ENCODE data around the gene ORAI1.
"Not testable (repeated sequence)": the region's sequence is repeated elsewhere in the genome, so short reads cannot be mapped to it uniquely, and the experiment has no call there.

The ORAI1 gene
- long read RNA-seq, donor 1, transcript ORAI1-203 (2 exons, 2,138 nt): major isoform, 14 of 14 reads
- long read RNA-seq, donor 1, partial matches to known transcripts: 0 of 14 reads
- long read RNA-seq, donor 1, other reads (novel, unspliced or antisense): 0 of 14 reads
- long read RNA-seq, donor 2, transcript ORAI1-203 (2 exons, 2,138 nt): major isoform, 10 of 10 reads
- long read RNA-seq, donor 2, partial matches to known transcripts: 0 of 10 reads
- long read RNA-seq, donor 2, other reads (novel, unspliced or antisense): 0 of 10 reads
- long read RNA-seq, donor 3, transcript ORAI1-203 (2 exons, 2,138 nt): major isoform, 6 of 7 reads
- long read RNA-seq, donor 3, partial matches to known transcripts: 0 of 7 reads
- long read RNA-seq, donor 3, other reads (novel, unspliced or antisense): 0 of 7 reads
- long read RNA-seq, donor 4, transcript ORAI1-203 (2 exons, 2,138 nt): major isoform, 14 of 14 reads
- long read RNA-seq, donor 4, partial matches to known transcripts: 0 of 14 reads
- long read RNA-seq, donor 4, other reads (novel, unspliced or antisense): 0 of 14 reads
- long read RNA-seq, donor 5, transcript ORAI1-203 (2 exons, 2,138 nt): major isoform, 14 of 14 reads
- long read RNA-seq, donor 5, partial matches to known transcripts: 0 of 14 reads
- long read RNA-seq, donor 5, other reads (novel, unspliced or antisense): 0 of 14 reads
- long read RNA-seq, donor 6, transcript ORAI1-203 (2 exons, 2,138 nt): major isoform, 13 of 13 reads
- long read RNA-seq, donor 6, partial matches to known transcripts: 0 of 13 reads
- long read RNA-seq, donor 6, other reads (novel, unspliced or antisense): 0 of 13 reads
- long read RNA-seq, donor 7, transcript ORAI1-203 (2 exons, 2,138 nt): major isoform, 17 of 38 reads
- long read RNA-seq, donor 7, partial matches to known transcripts: 21 of 38 reads
- long read RNA-seq, donor 7, other reads (novel, unspliced or antisense): 0 of 38 reads
- long read RNA-seq, donor 8, transcript ORAI1-203 (2 exons, 2,138 nt): major isoform, 5 of 5 reads
- long read RNA-seq, donor 8, partial matches to known transcripts: 0 of 5 reads
- long read RNA-seq, donor 8, other reads (novel, unspliced or antisense): 0 of 5 reads

DNA sequence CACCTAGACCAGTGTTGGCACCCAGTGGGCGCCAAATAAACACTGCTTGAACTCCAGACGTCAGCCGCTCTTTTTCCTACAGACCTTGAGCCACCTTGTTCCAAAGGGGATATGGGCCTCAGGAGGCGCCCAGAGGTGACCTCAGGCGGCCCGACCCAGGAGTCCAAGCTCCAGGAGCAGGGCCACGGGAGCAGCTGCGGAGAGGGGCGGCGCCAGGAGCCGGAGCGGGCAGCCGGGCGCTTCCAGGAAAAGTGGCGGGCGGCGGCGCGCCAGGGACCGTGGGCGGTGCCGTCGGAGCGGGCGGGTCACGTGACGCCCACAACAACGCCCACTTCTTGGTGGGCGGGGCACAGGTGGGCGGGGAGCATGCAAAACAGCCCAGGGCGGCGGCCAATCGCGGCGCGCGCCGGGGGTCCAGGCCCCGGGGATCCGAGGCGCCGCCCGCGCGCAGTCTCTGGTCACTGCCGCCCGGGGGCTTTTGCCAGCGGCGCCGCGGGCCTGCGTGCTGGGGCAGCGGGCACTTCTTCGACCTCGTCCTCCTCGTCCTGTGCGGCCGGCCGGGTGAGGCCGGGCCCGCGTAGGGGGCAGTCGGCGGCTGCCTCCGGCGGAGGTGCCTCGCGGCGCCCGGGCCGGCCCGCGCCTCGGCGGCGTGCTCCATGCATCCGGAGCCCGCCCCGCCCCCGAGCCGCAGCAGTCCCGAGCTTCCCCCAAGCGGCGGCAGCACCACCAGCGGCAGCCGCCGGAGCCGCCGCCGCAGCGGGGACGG, at the start of gene ORAI1:
Gene ORAI1 (plus strand): TSS at position 444 of the 766 bp plus-strand sequence.
- peak; percentile 97 for DNase-seq

DNA sequence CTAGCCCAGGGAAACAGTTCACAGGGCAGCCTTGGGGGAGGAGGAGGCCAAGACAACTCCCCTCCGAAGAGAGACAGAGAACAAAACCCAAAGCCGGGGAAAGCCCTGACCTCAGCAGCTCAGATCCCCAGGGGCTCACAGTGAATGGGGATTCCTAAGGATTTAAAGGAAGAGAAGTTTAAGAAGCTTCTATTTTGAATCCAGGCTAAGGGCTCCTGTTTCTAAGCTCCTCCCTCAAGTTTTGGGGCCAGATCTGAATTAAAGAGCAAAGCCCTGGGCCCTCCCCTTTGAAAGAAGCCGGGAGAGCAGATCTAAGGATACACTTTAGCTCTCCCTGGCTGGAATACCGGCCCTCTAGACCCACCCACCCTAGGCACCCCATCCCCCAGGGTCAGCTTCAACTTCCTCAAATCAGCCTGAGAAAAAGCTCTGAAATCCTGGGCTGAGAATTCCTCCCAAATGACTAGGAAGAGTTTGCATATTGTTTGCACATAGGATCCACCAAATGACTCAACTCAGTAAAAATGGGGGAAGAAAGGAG, 49.4 kb upstream of the ORAI1 start:
- DNase-seq: peak; percentile 47

DNA sequence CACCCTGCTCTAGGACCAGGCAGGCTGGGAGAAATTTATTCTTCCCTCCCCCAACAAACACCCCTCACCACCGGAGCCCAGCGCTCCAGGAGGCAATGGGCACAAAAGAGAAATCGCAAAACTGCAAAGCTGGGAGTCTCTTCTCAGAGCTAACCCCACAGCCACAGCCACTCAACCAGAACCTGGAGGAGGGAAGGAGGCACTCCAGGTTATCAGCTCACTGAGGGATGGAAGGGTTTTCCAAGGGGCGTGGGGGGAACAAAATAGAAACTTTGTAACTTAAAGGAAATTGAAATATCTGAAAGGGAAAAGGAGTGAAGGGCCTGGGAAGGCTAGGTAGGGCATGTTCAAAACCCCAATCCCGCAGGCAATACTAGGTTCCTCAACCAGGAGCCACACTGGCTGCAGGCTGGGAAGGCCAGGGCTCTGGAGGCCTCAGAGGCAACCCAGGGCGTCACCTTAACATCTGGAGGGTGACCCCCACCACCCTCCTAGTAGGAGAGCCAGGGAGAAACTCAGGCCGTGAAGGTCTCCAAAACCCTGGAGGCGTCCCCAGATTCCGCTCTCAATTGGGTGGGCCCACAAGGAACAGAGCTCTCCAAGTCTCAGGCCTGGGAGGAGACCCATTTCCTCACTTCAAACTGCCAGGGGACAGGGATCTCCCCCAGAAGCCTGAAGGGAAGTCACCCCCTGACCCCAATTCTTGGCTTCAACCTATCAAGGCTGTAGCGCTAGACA, 48.7 kb upstream of the ORAI1 start:
- peak; percentile 70 for DNase-seq

DNA sequence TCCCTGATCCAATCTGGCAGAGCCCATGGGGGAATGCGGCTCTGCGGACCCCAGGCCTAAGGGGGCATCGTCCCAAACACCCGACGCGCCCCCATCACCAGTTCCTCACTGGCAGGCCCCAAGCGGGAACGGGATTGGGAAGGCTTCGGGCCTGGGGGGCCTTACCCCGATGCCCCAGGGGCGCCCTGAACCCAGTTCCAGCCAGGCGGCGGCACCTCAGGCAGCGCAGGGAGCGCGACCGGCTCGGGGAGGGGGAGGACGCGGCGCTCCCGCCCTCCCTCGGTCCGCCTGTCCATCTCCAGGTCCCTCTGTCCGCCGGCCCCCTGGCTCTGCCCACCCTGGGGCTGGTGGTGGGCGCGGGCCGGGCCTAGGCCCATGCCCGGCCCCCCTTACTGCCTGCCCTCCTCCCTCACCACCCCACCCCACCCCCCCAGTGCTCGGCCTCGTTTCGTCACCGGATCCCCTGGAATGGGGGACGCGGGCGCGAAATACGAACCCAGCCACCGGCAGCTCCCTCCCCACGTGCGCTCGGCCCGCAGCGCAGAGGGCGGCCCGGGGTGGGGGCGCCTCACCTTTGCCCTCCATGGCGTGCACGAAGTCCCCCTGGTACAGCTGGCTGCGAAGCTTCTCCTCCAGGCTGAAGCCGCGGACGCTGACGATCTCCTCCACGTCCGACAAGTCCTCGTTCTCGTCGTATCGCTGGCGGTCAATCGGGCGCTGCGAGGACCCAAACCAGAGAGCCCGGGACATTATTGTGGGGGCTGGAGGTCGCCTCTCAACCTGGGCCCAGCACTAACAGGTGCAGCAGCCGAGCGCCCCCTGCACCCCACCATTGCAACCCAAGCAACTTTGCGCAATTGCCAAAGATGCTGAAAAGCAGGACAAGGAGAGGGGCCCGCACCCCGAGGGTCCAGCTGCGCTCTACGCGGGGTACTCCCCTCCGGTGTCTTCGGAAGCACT, 47.8 kb upstream of the ORAI1 start:
- peak; percentile 82 for DNase-seq

DNA sequence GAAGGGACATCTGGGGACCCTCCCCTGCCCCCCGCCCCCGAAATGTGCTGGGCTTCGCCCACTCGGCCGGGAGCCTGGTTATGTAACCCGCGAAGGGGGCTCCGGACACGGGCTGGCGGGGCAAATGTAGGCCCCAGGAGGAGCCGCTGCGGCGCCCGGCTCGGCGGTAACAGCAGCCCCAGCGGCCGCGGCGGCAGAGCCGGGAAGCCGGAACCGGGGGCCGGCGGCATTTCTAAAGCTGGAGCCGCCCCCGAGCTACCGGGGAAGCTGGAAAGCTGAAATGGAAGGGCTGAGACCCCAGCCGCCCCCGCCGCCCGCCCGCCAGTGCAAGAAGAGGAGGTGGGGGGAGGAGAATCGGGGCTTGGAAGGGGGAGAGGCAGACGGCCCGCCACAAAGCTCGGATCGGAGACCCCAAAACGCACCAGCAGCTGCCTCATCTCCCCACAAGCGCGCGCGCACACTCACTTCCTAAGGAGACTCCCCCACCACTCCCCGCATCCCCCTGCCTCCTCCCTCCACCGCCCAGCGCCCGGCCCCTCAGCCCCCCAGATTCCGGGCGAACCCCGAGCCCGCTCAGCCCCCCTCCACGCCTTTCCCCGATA, 47.0 kb upstream of the ORAI1 start:
- peak; percentile 78 for DNase-seq

DNA sequence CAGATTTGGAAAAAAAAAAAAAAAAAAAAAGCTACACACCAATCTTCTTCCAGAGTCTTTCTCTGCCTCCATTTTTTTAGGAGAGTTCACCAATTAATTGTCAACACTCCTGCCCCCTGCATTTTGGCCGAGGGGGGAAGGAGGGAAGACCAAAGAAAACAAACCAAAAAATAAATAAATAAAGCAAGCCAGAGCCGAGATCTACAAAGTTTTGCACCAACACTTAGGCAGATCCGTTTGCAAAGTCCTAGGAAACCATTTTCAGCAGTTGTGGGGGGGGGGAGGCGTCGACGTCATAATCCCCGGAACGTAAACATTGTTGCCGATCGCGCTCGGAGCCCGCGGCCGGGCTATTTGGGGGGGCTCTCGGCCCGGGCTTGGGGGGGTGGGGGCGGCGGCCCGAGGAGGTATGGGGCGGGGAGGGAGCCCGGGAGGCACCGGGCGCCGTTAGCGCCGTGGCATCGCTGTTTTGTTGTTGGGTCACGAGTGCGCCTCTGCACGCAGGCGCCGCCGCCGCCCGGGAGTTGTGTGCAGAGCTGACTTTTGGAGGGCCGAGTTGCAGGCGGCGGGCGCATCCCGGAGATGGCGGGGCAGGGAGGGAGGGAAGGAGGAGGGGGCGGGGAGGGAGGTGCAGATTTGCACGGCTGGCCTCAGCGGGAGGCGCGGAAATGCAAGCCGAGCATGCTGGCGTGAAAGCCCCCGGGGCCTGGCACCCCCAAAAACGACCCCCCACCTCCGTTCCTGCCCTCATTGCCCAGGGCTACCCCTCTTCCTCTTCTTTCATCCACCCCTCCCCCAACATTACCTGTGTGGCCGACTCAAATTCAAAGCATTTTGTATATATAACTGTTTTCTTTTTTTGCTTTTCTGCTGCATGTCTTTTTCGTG, 46.1 kb upstream of the ORAI1 start:
- peak; percentile 78 for DNase-seq

DNA sequence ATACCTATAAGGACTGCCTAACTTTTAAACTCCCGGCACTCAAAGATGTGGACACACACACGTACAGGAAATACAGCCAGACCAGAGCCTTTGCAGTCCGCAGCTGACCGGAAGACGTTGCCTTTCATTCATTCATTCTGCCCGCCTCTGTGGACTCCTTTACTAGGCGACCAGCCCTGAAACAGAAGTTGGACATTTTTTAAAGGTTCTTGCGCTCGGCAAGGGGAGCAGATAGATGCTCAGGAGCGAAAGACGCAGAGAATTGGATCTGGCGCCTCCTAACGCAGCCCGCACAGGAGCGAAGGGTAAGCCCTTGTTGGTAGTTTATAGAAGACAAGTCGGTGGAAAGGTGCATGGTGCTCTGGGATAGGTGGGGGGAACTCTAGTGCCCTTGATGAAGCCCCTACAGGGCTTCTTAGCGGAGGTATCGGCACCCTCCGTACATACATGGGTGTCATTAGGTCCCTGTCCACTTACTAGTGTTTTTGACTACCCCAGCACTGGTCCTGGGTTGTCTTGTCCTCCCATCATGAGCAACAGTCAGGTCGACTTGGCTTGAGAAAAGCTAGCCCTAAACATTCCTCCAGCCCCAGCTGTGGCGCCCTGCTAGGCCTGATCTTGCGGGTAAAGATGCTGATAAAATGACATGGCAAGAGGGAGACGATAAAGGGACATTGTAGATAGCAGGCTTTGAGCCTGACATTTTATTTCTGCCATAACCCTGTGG, 45.2 kb upstream of the ORAI1 start, which contains the start of gene KDM2B:
Gene KDM2B (minus strand): TSS at position 65 of the 727 bp plus-strand sequence. CDS start 112 bp downstream, outside the sequence.
- DNase-seq: peak; percentile 72

DNA sequence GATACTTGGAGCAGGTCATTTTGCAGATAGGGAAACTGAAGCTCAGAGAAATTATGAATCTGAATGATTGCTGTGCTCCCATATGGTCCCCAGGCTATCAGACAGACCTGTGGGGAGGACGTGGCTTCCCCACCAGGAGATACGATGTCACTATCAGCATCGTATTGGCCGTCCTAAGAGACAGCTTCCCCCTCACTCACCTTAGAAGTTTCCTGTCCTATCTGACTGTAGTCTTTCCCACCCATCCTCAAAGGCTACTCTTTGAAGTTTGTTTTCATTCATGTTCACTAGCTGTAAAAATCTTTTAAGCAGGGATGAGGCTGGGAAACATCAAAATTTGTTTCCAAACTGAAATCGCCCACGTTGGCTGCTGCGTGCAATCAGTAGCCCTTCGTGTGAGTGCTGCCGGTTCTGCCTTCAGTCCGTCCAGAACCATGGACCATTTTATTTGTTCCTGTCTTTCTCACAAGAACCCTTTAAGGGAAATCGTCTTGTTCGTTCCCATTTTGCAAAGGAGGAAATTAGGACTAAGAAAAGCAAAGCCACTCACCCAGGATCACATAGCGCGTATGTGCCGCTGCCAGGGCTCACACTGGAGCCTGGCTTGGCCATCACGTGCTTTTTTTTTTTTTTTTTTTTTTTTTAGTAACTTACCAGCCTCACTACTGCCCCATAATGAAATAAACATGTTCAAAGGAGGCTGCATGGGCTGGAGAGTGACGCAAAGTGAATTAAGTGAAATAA, 44.5 kb upstream of the ORAI1 start:
- DNase-seq: peak; percentile 54

DNA sequence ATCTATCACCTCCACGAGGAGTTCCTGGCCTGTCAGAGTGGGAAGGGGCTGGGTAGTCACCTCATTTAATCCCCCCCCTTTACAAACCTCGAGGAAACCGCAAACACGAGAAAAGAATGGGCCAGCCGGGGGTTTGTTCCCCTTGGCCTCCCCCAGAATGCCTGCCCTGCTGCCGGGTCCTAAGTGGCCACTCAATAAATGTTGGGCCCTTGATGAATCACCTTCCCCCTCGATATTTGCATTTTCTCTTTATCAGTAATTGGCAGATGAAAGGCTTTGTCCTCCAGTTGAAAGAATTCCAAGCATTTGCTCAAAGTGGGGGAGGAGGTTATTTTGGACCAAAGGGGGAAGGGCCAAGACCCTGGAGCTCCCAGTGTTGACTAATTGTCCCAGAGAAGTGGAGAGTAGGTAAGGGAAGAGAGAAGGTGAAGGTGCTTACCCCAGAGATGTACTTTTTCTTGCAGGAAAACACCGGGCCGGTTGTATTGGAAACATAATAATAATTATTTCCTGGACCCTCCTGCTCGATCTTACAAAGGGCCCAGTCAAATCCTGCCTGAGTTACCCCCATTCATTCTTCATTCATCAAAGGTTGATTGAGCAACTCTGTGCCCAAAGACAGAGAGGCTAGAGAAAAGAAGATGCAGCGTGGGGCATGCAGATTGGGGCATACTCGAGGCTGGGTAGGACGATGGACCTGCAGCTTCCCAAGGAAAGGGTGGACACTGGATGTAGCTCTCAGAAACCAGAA, 43.6 kb upstream of the ORAI1 start:
- DNase-seq: peak; percentile 35

DNA sequence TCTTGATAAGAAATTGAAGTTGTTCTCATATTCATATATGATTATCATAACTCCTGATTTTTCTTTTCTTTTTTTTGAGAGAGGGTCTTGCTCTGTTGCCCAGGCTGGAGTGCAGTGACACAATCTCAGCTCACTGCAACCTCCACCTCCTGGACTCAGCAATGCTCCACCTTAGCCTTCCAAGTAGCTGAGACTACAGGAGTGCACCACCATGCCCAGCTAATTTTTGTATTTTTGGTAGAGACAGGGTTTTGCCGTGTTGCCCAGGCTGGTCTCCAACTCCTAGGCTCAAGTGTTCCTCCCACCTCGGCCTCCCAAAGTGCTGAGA, 43.0 kb upstream of the ORAI1 start:
- not testable (repeated sequence) for DNase-seq

DNA sequence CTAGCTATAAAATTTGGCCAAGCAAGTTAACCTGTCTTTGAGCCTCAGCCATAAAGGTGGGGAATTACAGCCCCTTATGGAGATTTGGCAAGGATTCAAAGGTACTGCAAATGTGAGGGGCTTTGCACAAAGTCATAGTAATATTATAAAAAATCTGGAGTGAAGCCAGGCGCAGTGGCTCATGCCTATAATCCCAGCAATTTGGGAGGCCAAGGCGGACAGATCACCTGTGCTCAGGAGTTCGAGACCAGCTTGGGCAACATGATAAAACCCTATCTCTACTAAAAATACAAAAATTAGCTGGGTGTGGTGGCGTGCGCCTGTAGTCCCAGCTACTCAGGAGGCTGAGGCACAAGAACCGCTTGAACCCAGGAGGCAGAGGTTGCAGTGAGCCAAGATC, 41.4 kb upstream of the ORAI1 start:
- DNase-seq: not testable (repeated sequence)

DNA sequence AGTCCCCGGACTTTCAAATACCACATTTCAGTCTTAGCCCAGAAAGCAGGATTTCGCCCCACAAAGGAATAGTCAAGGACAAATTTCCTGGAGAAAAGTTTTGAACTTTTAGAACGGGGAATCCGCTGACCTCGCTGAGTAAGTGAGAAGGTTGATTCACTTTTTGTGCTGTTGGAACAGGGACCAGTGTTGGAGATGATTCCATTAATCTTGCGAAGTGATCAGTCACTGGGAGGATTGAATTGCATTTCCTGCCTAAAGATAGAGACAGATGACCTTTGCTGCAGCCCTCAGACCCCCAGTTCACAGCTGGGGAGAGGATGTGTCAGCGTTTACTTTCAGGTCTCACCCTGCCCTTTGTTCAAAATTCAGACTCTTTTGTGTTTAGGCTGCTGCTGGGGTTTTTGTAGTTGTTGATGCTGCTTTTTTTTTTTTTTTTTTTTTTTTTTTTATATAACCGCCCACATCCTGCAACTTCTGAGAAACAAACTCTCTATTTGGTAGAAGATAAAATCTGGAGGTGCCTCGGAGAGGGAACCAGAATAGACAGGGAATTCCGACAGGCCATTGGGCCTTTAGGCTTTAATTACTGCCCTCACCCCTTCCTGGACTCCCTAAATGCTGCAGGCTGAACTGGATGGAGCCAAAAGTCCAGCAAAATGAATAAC, 35.7 kb upstream of the ORAI1 start:
- peak; percentile 79 for DNase-seq

DNA sequence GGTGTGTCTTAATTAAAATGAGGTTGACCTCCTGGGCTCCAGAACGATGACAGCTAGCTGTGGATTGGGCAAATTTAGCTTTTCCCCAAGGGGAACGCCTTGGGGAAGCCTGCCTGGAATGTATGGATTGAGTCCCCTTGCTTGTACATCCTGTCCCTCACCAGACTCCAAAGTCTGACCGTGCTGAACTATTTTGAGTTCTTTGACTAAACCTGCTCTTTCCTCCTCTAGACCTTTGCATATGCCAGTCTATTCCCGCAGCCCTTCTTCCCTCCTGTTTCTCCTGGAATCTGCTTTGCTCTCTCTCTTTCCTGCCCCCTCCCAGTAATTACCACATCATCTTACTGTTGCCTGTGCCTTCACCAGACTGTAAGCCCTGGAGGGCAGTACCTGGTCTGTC, 34.0 kb upstream of the ORAI1 start:
- no peak for DNase-seq

DNA sequence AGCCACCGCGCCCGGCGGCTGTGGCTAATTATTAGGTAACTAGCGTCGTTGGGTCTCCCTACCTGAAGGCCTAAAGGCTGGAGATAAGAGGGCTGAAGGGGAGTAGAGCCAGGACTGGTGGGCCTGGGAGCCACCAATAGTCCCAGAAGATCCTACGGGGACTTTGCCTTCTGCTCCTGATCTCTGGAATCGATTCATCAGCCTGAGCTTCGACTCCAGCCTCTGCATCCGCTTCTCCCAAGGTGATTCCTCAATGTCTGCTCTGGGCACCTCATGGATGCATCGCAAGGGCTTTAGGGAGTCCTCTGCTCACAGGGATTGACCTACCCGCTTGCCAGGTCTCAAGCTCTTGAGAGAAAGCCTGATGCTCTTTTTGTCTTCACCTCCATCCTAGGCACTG, 30.8 kb upstream of the ORAI1 start:
- DNase-seq: no peak

DNA sequence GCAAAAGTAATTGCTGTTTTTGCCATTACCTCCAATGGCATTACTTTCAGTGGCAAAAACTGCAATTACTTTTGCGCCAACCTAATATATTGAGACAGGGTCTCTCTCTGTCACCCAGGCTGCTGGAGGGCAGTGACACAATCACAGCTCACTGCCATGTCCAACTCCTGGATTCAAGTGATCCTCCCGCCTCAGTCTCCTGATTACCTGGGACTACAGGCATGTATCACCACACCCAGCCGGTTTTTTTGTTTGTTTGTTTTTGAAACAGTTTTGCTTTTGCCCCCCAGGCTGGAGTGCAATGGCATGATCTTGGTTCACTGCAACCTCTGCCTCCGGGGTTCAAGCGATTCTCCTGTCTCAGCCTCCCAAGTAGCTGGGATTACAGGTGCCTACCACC, 29.8 kb upstream of the ORAI1 start:
- no peak for DNase-seq

Data from right kidney (tissue), 9 donors.